HEK293T (cell line): ENCODE measurements around the gene CD300C.

Experiments
- BHLHE40 ChIP-seq: fragments of 450-650 bp; IDR thresholded peaks from 2 replicates; pipeline ENCODE4 v1.6.1; 2016; ENCODE audit warnings: mild to moderate bottlenecking, moderate library complexity, borderline replicate concordance
- CTBP1 ChIP-seq: fragments of 450-650 bp; IDR thresholded peaks from 2 replicates; pipeline ENCODE4 v1.6.1; 2016; ENCODE audit warnings: borderline replicate concordance
- FOXM1 ChIP-seq: fragments of 450-650 bp; IDR thresholded peaks from 2 replicates; pipeline ENCODE4 v1.6.1; 2017; ENCODE audit warnings: mild to moderate bottlenecking, borderline replicate concordance
- LEF1 ChIP-seq: fragments of 450-650 bp; IDR thresholded peaks from 2 replicates; pipeline ENCODE4 v1.6.1; 2017; ENCODE audit warnings: mild to moderate bottlenecking, borderline replicate concordance

DNA sequence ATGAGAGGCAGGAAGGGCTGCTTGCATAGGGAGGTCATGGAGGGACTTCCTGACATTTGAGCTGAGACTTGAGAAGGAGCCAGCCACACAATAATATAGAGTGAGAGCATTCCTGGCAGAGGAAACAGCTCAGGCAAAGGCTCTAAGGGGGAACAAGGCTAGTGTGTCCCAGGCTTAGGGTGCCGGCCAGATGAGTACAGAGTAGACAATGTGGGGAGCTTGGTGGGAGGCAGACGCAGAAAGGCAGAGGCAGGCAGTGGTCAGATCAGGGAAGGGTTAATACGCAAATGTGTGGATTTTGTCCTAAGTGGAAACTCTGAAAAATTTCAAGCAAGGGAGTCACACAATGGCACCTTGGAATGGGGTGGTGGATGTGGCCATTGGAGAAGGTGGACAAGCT, 45.9 kb downstream of the CD300C start:
- TF ChIP-seq CTBP1 (no peak), FOXM1 (no peak), BHLHE40 (no peak), LEF1 (no peak)
